ENCODE measurements around the gene PHLDA3.

PHLDA3 gene

GRCh38 chr1:201452866-201453265 is 16.1 kb downstream of the PHLDA3 start:
- H2AFZ ChIP-seq = no peak overlapping the region
- no peak overlapping the region for H3K4me3 ChIP-seq (ENCODE audit: low read depth, low read length)
- TF ChIP-seq CTCF (IDR thresholded peaks at IDR 0.05) = no peak
- H3K4me2 ChIP-seq (ENCODE audit: low read length) = no peak overlapping the region
- H3K4me1 ChIP-seq = no peaks in the 10 kb centered on the region
- H3K36me3 ChIP-seq (ENCODE audit: control insufficient read depth, insufficient read depth, low read length) = no peaks in the 10 kb centered on the region
- H3K9ac ChIP-seq = no peak overlapping the region
- H3K27me3 ChIP-seq (ENCODE audit: control insufficient read depth, insufficient read depth, low read length) = no peaks in the 10 kb centered on the region
- no peak overlapping the region for H3K27ac ChIP-seq
- H3K79me2 ChIP-seq = no peaks in the 10 kb centered on the region
- H3K9me3 ChIP-seq (ENCODE audit: control insufficient read depth, low read length) = no peaks in the 10 kb centered on the region

DNA sequence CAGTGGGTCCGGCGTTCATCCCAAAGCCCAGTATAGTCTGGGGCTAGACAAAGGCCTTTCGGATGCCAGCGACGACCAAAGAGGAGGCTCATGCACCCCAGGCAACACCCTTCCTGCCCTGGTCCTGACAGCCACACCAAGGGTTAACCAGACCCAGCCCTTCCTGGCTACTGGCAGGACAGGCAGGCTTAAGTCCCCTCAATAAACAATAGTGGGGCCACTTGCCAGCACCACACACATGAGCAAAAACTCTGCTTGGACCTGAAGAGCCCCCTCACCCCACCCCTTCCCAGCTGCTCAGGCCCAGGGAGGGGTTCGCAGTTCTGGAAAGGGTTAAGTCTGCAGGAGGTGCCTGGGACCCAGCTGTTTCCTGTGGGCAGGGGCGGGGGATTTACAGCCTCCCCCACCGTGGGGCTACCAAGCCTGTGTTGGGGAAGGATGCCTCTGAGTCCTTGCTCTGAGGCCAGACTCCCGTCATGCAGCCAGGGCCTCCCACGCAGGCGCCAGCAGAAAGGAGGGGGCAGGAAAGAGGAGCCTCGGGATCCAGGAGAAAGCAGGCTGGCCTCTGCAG is 18.2 kb downstream of the PHLDA3 start:
- H3K9ac ChIP-seq = no peak overlapping the region
- H3K27ac ChIP-seq = no peak overlapping the region
- H3K79me2 ChIP-seq = no peaks in the 10 kb centered on the region
- no peak overlapping the region for H3K4me3 ChIP-seq (ENCODE audit: low read depth, low read length)
- H3K36me3 ChIP-seq (ENCODE audit: control insufficient read depth, insufficient read depth, low read length) = no peaks in the 10 kb centered on the region
- no peaks in the 10 kb centered on the region for H3K9me3 ChIP-seq (ENCODE audit: control insufficient read depth, low read length)
- no peaks in the 10 kb centered on the region for H3K4me1 ChIP-seq
- no peak for TF ChIP-seq CTCF (IDR thresholded peaks at IDR 0.05)
- no peak overlapping the region for H3K4me2 ChIP-seq (ENCODE audit: low read length)
- H3K27me3 ChIP-seq (ENCODE audit: control insufficient read depth, insufficient read depth, low read length) = no peaks in the 10 kb centered on the region
- no peak overlapping the region for H2AFZ ChIP-seq

- Histone ChIP-seq H3K4me3 (ENCODE audit: low read depth, low read length) (no peak overlapping the region), H3K27me3 (ENCODE audit: control insufficient read depth, insufficient read depth, low read length) (no peaks in the 10 kb centered on the region), H3K9ac (no peak overlapping the region), H3K27ac (no peak overlapping the region), H3K9me3 (ENCODE audit: control insufficient read depth, low read length) (no peaks in the 10 kb centered on the region), H3K4me2 (ENCODE audit: low read length) (no peak overlapping the region), H3K4me1 (no peaks in the 10 kb centered on the region), H2AFZ (no peak overlapping the region), H3K79me2 (no peaks in the 10 kb centered on the region), H3K36me3 (ENCODE audit: control insufficient read depth, insufficient read depth, low read length) (no peaks in the 10 kb centered on the region)
- no peak for TF ChIP-seq CTCF (IDR thresholded peaks at IDR 0.05)
These were observed 20.0 kb downstream of the PHLDA3 start for GRCh38 chr1:201448990-201449389.

DNA sequence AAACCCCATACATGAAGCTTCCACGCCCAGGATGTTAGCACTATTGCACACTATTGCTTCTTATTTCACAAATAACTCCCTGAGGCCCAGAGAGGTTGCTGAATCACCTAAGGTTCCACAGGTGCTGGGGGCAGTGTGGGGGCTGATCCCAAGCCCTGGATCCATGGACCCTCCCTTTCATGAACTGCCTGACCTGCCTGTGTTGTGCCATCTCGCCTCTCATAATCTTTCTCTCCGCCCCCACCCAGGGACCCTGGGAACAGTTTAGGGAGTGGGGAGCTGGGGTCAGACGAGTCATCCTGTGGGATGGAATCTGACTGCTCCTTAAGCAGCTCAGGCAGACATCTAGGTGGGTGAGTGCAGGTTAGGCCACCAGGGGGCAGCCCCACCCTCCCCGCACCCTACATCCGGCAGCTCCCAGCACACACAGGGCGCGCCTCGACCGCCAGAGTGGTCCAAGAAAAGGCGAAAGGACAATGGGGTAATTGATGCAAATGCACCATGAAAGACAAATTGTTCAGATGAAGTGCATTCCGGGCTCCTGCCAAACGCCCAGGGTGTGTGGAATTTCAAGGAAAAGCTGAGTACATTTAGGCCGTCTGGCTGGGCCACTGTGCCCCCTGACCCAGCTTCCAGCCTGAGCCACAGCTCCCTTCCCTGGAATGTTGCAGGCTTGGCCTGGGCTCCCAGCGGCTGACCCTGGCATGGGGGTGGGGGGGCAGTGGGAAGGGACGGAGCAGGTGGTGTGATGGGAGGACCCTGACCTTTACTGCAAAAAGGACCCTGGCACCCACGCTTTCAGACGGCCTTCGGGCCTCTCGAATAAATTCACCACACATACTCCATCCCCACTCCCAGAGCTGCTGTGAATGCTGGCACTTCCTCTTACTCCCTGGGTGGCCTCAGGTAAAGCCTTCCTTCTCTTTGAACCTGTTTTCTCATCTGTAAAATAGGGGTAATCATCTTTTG is 20.8 kb downstream of the PHLDA3 start:
- H3K9ac ChIP-seq = no peak overlapping the region
- no peaks in the 10 kb centered on the region for H3K79me2 ChIP-seq
- no peaks in the 10 kb centered on the region for H3K36me3 ChIP-seq (ENCODE audit: control insufficient read depth, insufficient read depth, low read length)
- H3K4me2 ChIP-seq (ENCODE audit: low read length) = no peak overlapping the region
- no peak overlapping the region for H3K4me3 ChIP-seq (ENCODE audit: low read depth, low read length)
- no peak overlapping the region for H3K27ac ChIP-seq
- H2AFZ ChIP-seq = no peak overlapping the region
- H3K4me1 ChIP-seq = no peaks in the 10 kb centered on the region
- H3K27me3 ChIP-seq (ENCODE audit: control insufficient read depth, insufficient read depth, low read length) = no peaks in the 10 kb centered on the region
- peak; percentile 65 for TF ChIP-seq CTCF (IDR thresholded peaks at IDR 0.05)
- no peaks in the 10 kb centered on the region for H3K9me3 ChIP-seq (ENCODE audit: control insufficient read depth, low read length)
